Fibroblast of mammary gland (primary cell): Measurements from ENCODE around the gene SRM.
"Not testable (repeated sequence)": the region's sequence is repeated elsewhere in the genome, so short reads cannot be mapped to it uniquely, and the experiment has no call there.

Experiments
- DNase-seq: peaks from one replicate; pipeline ENCODE4 v3.0.0-alpha.2; 2010; ENCODE audit warnings: low read depth
- H3K4me3 ChIP-seq: 2 replicates; pipeline ENCODE4 v1.5.1; 2011; ENCODE audit warnings: low read depth, mild to moderate bottlenecking, low read length, moderate library complexity; ENCODE audit not compliant: control insufficient read depth
- CTCF ChIP-seq: conservative IDR thresholded peaks from 2 replicates; pipeline ENCODE4 v1.5.1; 2011; ENCODE audit warnings: low read depth, low read length, inconsistent platforms; ENCODE audit not compliant: control insufficient read depth, insufficient read depth

The SRM gene

GRCh38 chr1:11037740-11038182 is 22.1 kb downstream of the SRM start:
- no peak overlapping the region for H3K4me3 ChIP-seq
- peak; percentile 83 for DNase-seq
- TF ChIP-seq CTCF: peak; percentile 99

GRCh38 chr1:11037019-11037739 is 22.6 kb downstream of the SRM start:
- not testable (repeated sequence) for H3K4me3 ChIP-seq, DNase-seq

GRCh38 chr1:11031624-11032262 is 28.1 kb downstream of the SRM start:
- DNase-seq: no peak
- TF ChIP-seq CTCF: no peak
- no peak overlapping the region for H3K4me3 ChIP-seq

GRCh38 chr1:11030865-11031264 is 29.0 kb downstream of the SRM start:
- H3K4me3 ChIP-seq: no peak overlapping the region
- TF ChIP-seq CTCF: no peak
- DNase-seq: no peak

- no peak for DNase-seq
- TF ChIP-seq CTCF: no peak
- no peak overlapping the region for H3K4me3 ChIP-seq
These were observed 31.8 kb downstream of the SRM start for GRCh38 chr1:11028018-11028417.

- no peak for TF ChIP-seq CTCF
- no peak overlapping the region for H3K4me3 ChIP-seq
- DNase-seq: no peak
These were observed 32.5 kb downstream of the SRM start for GRCh38 chr1:11027316-11027715.

GRCh38 chr1:11026903-11027302 is 32.9 kb downstream of the SRM start:
- no peak for DNase-seq
- H3K4me3 ChIP-seq: no peak overlapping the region
- no peak for TF ChIP-seq CTCF
